DLD1 (cell line): ENCODE measurements around the gene CA12.

ENCODE experiments used
- in situ Hi-C: cut with HindIII; loops from 2 replicates; pipeline ENCODE4 v1.10.0; 2017; ENCODE audit warnings: low sequenced_read_pairs

Gene CA12

DNA sequence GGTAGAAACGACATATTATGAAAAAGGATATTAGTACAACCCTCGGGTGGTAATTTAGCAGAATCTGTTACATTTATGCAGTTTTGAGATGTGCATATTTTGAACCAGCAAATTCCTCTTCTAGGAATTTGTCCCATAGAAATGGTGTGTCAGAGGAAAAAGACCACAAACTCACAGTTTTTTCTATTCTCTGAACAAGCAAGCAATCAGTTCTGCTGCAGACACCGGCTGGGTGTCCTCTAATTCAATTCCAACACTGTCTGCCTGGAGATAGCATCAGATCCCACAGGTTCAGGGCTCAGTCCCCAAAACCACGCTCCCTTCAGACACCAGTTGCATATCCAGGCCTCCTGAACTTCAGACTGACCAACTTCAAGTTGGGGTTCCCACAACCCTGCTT is 67.8 kb downstream of the CA12 start:
- in situ Hi-C loops, result no loop called here

DNA sequence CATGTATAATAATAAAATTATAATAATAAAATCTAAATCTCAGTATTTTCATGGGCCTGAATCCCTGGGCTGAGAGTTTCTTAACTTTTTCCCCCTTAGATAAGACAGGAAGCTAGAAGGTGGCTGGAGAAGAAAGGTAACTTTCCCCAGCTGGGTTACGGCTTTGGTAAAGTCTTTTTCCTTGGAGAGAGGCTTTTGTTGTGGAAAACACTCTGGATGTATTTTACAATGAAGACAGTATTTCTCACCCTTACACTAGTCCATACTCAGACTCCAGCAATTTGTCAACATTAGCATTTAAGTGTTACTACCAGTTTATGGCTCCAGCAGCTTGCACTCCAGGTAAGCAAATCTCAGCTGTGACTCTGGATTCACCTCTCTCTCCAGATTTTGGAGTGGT is 69.4 kb downstream of the CA12 start:
- in situ Hi-C loops, result no loop called here

DNA sequence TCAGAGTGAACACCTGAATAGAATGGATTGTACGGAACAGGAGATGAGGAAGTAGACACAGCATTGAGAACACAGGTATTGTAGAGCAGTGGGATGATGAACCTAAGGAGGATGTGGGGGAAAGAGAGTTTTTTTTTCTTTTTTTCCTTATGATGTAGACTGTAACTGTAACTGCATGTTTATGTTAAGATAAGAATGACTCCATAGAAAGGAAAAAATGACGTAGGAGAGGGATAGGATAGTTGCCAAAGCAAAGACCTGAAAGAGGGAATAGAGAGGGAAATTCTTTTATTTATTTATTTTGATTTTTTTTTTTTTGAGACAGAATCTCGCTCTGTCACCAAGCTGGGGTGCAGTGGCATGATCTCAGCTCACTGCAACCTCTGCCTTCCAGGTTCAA is 71.0 kb downstream of the CA12 start:
- in situ Hi-C loops, result no loop called here

DNA sequence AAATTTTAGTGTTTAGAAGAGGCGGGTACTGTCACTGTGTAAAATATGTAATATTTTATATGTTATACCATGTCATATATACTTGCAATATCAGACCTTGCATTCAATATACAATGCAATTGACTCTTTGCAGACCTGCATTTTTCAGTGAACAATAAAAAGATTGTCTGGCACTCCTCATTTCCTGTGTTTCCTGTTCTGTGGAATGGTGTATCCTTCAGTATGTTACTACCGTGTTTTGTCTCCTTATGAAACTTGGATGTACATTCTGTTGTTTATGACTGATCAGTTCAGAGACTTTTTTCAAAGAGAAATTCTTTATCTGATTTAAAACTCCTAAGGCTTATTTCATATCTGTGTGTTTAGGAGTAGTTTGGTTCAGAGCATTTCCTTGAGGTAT is 72.7 kb downstream of the CA12 start:
- in situ Hi-C loops, result no loop called here

DNA sequence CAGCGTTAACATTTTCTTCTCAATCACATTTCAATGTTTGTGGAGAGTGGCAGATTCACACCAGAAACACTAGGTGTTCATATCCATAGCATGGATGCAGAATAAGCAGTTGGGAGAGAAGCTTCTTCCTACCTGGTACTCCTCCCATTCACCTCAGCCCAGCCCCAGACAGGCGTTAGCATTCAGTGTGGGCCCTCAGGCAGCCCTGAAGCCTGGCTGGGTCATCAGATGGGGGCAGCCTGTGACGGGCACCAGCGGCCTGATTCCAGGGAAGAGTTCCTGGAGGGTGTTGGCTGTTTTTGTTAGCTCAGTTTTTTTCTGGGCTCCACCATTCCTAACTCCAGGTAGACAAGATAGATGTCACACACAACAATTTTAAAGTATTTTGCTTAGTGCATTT is 73.2 kb downstream of the CA12 start:
- in situ Hi-C loops, result no loop called here

DNA sequence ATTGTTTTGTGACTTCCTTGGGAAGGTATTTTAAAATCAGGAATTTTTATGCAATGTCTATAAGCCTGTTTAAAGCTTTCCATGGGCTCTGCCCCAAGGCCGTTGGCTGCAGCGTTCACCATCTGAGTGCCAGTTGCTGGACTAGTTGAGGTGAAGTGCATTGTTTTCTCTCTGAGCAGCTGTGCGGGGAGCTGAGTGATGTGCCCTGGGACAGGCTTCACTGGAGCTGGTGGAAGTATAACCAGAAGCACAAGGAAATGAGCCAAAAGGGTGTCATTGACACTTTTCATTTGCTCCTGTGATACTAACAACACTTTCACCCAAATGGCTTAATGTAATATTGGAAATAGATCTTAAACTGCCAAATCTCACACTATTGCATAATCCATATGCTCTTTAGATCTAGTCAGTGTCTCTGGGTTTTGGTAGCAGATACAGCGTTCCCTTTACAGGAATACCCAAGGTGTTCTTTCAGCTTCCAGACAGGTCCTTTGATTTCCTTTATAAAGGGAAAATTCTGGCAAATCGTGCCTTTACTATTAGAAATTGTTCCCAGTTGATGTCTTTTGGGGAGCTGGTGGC is 75.1 kb downstream of the CA12 start:
- in situ Hi-C loops, result no loop called here

DNA sequence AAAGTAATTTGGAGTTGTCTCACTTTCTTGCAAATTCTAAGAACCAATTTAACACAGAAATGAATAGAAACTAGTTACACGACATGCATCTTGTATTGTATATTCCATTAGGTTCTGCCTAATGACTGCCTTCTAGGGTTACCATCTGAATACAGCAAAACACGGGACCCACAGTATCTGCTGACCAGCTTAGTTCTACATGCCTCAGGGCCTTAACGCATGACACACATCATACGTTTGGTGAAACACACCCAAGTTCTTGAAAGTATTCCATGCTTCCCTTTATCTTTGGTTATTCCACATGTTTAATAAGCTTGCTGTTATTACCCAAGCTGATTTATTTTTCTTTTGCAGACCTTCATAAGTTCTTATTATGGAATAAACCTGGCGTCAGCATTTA is 76.4 kb downstream of the CA12 start:
- in situ Hi-C loops, result no loop called here

DNA sequence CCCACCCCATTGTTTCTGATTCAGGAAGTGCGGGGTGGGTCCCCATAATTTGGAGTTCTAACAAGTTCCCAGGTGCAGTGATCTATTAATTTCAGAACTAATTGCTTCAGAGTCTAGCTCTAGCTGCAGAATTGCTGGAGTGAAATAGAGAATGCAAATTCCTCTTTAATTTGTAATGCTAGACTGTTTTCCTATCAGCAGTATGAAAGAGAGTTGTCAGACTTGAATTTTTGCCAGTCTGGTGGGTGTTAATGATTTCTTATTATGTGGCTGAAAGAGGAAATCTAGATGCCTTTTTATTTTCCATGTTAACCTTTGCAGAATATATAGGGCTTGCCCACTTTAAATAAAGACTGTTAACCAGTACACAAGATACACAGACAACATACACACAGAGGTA is 80.6 kb downstream of the CA12 start:
- in situ Hi-C loops, result no loop called here

DNA sequence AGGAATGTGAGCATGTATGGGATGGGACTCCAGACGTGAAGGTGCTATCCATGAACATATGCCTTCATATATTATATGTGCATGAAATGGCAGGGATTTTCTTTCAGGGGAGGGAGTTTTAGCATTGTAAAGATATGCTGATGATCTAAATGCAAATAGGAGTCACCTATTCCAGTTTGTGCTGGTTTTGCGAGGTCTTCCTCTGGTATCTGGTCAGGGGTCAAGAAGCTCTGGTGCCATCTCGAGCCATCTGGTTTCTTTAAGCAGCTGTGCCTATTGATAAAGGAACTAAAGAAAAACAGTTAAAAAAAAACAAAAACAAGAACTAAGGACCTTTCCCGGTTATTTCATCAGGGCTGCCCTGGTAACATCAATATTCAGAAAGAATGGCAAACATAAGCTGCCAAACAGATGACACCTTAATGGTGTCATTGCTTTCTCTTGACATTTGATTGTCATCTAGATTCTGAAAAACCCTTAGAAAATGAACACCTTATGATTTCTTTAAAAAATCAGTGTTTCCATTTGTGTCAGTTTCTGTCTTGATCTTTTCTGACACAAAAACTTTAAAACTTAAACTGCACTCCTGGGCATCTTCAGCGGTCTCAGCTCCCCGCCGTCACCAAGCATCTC is 81.6 kb downstream of the CA12 start:
- in situ Hi-C loops, result no loop called here

DNA sequence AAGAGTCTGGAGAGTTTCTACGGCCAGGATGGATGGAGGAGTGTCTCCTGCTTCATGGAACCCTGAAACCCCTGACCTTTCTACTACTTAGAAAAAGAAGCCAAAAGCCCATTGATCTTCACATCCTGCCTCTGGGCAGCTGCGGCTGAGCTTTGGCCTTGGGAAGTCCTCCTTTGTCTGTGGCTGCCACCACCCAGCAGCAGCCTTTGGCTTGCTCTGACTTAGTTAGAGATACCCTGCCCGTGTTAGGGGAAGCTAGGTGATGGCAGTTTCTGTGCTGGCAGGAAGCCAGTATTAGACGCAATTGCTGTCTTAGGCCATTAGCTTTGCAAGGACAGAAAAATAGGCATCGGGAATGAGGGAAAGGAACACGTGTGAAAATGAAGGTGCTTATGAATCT is 85.5 kb downstream of the CA12 start:
- in situ Hi-C loops, result no loop called here

DNA sequence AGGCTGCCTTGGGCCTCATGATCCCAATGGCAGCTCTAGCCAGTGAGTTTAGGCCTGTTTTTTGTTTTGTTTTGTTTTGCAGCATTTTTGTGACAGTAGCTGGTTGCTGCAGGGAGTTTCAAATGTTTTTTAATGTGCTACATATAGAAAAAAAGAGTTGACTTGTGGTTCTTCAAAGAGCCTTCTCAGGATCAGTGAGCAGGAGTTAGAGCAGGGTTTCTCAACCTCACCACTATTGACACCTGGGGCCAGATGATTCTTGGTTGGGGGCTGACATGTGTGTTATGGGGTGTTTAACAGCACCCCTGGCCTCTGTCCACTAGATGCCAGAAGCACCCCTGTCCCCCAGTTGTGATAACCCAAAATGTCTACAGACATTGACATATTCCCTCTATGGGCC is 86.3 kb downstream of the CA12 start:
- in situ Hi-C loops, result no loop called here

DNA sequence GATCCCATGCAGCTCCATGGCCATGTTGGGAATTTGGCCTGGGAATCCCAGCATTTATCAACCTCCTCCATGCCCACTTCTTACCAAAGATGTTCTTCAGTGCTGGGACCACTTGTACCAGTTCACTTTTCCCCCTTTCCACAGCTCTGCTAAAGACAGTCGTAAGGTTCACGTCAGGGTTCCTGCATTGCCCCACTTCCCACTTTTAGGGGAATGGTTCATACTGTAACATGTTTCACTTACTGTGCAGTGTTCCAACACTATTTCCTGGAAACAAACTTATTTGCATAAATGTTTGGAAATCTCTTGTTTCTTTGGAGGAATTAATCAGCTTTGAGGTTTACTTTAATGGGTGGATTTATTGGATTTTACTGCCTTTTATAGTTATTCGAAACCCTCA is 87.3 kb downstream of the CA12 start:
- in situ Hi-C loops, result no loop called here

DNA sequence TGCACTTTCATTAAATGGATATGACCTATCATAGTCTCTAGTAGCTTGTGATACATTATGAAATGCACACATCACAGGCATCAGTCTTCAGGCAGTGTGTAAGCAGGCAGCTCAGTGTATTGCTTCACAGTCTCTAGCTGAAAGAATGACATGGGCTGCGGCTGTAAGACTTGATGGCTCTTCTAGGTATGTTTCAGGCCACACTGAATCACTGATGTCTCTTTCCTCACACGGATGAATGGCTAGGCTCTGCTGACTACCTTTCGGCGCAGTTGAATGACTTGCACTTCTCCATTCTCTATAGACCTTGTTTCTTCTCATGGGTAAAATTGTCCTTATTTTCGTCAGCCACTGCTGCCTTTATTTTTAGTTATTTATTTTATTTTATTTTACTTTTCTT is 88.9 kb downstream of the CA12 start:
- in situ Hi-C loops, result no loop called here

DNA sequence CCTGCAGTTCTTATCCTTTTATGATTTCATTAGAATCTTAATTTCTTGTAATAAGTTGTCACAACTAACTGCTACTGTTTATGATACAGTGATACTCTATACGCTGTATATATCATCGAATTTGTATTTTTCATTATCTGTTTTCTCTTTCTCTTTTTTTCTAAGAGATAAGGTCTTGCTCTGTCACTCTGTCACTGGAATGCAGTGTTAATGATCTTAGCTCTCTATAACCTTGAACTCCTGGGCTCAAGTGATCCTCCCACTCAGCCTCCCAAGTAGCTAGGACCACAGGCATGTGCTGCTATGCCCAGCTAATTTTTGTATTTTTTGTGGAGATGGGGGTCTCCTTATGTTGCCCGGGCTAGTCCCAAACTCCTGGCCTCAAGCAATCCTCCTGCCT is 89.4 kb downstream of the CA12 start:
- in situ Hi-C loops, result no loop called here

DNA sequence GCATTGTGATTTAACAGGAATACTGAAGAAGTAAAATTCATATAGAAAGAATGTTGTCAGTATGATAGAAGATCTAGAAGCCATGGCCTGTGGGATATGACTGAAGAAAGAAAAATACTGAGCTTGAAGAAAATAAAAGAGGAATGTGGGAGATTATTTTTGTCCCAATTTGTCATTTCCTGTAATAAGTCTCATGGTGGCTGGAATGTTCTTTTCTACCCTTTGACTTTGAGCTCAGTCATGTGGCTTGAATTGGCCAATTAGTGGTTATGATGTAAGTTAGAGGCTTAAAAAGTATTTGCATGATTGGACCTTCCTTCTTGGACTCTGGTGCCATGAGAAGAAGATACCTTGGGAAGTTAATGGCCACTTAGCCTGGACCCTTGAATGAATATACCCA is 90.1 kb downstream of the CA12 start:
- in situ Hi-C loops, result no loop called here

DNA sequence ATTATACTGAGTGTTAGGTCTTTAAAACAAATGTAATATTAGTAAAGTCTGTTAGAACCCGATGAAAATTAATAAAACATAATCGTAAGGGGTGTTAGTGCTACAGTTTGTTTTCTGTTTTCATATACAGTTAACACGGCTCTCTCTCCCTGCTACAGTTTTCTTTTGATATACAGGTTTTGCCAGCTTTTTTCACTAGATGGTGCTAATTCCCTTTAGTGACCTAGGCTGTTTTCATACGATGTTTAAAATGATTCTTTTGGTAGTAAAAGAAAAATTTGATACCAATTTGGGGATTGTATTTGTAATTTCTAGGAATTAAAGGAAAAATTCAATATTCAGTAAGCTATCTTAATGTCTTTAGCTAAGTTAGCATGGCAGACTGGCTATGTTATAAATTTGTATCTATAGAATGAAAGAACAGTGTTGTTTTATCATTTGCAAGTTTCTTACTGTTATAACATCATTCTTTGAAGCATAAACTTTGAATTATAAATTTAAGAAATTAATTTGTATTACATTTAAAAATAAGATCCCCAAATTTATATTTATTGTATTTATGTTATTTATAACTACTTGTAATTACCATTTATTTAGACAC is 92.8 kb downstream of the CA12 start:
- in situ Hi-C loops, result no loop called here

DNA sequence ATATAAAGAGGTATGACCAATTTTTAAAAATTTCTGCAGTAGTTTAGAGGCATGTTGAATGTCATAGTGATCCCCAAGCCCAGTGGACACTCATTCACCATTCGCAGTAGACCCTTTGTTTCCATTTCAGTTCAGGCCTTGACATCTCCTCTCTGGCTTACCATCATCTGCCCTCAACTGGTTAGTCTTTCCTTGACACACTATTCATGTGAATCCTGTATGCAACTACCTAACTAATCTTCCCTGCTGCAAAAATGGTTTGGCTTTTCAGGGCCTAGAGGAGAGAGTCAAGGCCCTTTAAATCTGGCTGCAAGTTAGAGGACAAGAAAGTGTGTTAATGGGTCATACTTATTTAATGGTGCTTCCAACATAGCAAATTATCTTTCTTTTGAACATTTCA is 93.3 kb downstream of the CA12 start:
- in situ Hi-C loops, result no loop called here

DNA sequence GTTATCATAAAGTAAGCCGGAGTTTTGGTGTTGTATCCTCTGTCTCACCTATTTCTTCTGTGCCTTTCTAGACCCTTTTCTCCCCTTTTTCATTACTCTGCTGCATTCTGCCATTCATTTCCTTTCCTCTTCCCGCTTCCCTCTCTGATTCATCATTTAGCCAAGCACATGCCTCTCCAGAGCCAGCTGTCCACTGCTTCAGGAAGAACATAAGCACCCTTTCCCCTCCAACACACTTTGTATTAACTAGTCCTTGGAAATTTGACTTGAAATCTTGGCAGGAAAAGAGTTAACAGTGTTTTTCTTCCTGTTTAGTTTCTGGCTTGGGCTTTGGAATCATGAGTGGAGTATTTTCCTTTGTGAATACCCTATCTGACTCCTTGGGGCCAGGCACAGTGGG is 94.5 kb downstream of the CA12 start:
- in situ Hi-C loops, result no loop called here

DNA sequence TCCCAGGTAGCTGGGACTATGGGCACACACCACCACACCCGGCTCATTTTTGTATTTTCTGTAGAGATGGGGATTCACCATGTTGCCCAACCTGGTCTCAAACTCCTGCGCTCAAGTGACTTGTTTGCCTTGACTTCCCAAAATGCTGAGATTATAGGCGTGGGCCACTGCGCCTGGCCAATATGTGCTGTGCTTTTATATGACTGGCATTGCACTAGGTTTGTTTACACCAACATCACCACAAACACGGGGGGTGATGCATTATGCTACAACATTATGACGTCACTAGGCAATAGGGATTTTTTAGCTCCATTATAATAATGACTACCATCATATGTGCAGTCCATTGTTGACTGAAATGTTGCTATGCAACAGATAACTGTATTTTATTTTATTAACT is 97.3 kb downstream of the CA12 start:
- in situ Hi-C loops, result no loop called here

DNA sequence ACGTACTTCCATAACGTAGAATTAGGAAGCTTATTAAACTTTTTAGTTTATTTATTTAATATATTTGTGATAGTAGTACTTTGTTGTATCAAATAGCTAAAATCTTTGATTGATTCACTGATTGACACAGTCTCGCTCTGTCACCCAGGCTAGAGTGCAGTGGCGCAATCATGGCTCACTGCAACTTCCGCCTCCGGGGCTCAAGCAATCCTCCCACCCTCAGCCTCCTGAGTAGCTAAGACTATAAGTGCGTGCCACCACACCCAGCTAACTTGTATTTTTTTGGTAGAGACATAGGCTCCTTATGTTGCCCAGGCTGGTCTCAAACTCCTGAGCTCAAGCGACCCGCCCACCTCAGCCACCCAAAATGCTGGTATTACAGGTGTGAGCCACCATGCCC is 98.5 kb downstream of the CA12 start:
- in situ Hi-C loops, result no loop called here

DNA sequence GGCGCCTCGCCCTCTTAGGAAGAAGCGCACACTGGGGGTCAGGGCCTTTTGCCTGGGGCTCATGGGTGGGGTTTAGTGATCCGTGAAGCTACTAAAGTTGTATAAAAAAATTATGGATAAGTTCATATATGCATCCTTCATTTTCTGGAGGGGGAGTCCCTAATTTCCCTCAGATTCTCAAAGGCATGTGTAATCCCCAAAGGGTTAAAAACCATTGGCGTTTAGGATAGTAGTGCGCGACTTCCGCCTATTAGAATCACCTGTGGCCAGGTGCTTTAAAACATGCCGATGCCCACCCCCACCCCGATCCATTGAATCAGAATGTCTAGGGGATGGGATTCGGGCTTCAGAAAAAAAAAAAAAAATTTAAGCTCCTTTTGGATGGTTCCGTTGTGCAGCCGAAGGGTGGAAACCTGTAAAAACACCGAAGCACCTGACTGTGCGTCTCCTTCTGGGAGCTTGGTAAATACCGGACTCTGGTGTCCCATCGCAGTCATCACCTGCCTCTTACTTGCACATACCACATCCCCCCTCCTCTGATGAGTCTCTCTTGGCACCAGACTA is 103.7 kb downstream of the CA12 start:
- in situ Hi-C loops, result no loop called here

DNA sequence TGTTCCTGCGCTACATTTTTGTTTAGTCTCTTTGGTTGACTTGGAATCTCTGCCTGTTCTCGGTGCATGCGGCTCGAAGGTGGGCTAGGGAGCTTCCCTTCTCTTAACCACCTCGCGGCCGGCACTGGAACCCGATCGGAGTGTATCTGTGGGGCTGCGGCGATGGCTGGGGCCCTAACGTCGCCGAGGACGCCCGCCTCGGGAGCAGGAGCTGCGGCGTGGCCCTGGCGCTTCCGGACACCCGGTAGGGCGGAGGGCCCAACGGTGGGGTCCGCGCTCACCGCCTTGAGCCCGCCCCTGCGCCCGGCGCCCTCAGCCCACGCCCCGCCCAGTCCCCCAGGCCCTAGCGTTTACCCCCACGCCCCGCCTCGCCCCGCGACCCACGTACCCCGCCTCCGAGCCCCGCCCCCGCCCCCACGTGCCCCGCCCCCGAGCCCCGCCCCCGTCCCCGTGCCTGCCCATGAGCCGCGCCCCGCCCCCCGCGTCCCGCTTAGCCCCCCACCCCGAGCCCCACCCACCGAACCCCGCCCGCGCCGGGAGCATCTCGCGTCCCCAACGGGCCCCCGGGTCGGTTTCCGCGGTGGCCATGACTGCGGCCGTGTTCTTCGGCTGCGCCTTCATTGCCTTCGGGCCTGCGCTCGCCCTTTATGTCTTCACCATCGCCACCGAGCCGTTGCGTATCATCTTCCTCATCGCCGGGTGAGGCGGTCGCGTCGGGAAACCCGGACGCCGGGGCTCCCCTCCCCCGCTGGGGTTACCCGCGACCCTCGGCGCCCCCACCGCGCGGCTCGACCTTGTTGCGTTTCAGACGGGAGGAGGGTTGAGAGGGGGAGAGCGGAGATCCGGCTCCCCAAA is 104.4 kb downstream of the CA12 start, which contains the start of gene APH1B:
Gene APH1B (plus strand): TSS at position 568 of the 855 bp plus-strand sequence. CDS start 19 bp downstream, at position 587.
- in situ Hi-C loops, result no loop called here
